Measurements from ENCODE around the gene TRIL.
A peak's percentile ranks its signal among the peaks of the same experiment; 100 is the strongest.

The TRIL gene

GRCh38 chr7:28958235-28958979 lies at the start of gene TRIL:
TSS of gene TRIL (minus strand) at chr7:28958330. CDS start at chr7:28958046, 284 bp downstream.
- ChIA-PET CTCF (interaction anchor here (1.3 kb wide), 1 partner anchor 148 kb away, joined by 5 read pairs; no protein-coding TSS in a partner anchor), POLR2A (no interaction called here)
- DNase-seq (ENCODE audit: extremely low spot score): peak; percentile 16
- no peak for TF ChIP-seq CTCF (IDR thresholded peaks at IDR 0.05; ENCODE audit: control extremely low read depth, extremely low read depth, low read depth, missing control alignments)

GRCh38 chr7:29007127-29007526 lies 49.0 kb upstream of the TRIL start:
- ChIA-PET POLR2A (no interaction called here), CTCF (interaction anchor here (1.0 kb wide), 1 partner anchor 80 kb away, joined by 4 read pairs; no protein-coding TSS in a partner anchor)

GRCh38 chr7:29005829-29006228 lies 47.7 kb upstream of the TRIL start:
- no peak for TF ChIP-seq CTCF (IDR thresholded peaks at IDR 0.05; ENCODE audit: control extremely low read depth, extremely low read depth, low read depth, missing control alignments)
- CTCF ChIA-PET: interaction anchor here (0.7 kb wide), 1 partner anchor 9 kb away, joined by 3 read pairs; no protein-coding TSS in a partner anchor
- POLR2A ChIA-PET: no interaction called here
- DNase-seq (ENCODE audit: extremely low spot score): no peak

More at GRCh38 chr7:29007127-29007526, 49.0 kb upstream of the TRIL start:
- no peak for TF ChIP-seq CTCF (IDR thresholded peaks at IDR 0.05; ENCODE audit: control extremely low read depth, extremely low read depth, low read depth, missing control alignments)
- DNase-seq (ENCODE audit: extremely low spot score): no peak

- POLR2A ChIA-PET: no interaction called here
- CTCF ChIA-PET: interaction anchor here (0.7 kb wide), 1 partner anchor 8 kb away, joined by 3 read pairs; no protein-coding TSS in a partner anchor
- no peak for TF ChIP-seq CTCF (IDR thresholded peaks at IDR 0.05; ENCODE audit: control extremely low read depth, extremely low read depth, low read depth, missing control alignments)
- DNase-seq (ENCODE audit: extremely low spot score): no peak
Measured at GRCh38 chr7:29005406-29005805, 47.3 kb upstream of the TRIL start.

- POLR2A ChIA-PET: no interaction called here
- TF ChIP-seq CTCF (IDR thresholded peaks at IDR 0.05; ENCODE audit: control extremely low read depth, extremely low read depth, low read depth, missing control alignments): no peak
- DNase-seq (ENCODE audit: extremely low spot score): no peak
- CTCF ChIA-PET: no interaction called here
Measured at GRCh38 chr7:29003703-29004102, 45.6 kb upstream of the TRIL start.

GRCh38 chr7:29000717-29001076 lies 42.6 kb upstream of the TRIL start:
- no peak for DNase-seq (ENCODE audit: extremely low spot score)

More at GRCh38 chr7:29000717-29001076, 42.6 kb upstream of the TRIL start:
- no peak for TF ChIP-seq CTCF (IDR thresholded peaks at IDR 0.05; ENCODE audit: control extremely low read depth, extremely low read depth, low read depth, missing control alignments)
- CTCF ChIA-PET: interaction anchor here (1.3 kb wide), 1 partner anchor 30 kb away, joined by 4 read pairs; no protein-coding TSS in a partner anchor
- POLR2A ChIA-PET: no interaction called here
